Embryonic facial prominence (tissue), 1 donor: Measurements from ENCODE around the gene RPS6KC1.
"Not testable (repeated sequence)": the region's sequence is repeated elsewhere in the genome, so short reads cannot be mapped to it uniquely, and the experiment has no call there.

ENCODE experiments used
- DNase-seq: peaks from one replicate; pipeline ENCODE4 v3.0.0-alpha.2; 2016; ENCODE audit errors: extremely low spot score

The RPS6KC1 gene

DNA sequence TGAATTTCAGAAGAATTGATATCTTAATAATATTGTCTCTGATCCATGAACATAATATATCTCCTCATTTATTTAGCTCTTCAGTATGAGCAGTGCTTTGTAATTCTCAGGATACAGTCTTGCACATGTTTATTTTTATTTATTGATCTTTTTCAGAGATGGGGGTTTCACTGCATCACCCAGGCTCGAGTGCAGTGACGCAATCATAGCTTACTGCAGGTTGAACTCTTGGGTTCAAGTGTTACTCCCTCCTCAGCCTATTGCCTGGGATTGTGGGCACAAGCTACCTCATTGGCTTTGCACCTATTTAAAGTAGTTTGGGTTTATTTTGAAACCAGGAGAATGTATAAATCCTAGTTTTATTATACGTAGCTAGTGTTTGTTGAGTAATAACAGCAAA, 4.7 kb downstream of the RPS6KC1 start:
- DNase-seq = no peak

DNA sequence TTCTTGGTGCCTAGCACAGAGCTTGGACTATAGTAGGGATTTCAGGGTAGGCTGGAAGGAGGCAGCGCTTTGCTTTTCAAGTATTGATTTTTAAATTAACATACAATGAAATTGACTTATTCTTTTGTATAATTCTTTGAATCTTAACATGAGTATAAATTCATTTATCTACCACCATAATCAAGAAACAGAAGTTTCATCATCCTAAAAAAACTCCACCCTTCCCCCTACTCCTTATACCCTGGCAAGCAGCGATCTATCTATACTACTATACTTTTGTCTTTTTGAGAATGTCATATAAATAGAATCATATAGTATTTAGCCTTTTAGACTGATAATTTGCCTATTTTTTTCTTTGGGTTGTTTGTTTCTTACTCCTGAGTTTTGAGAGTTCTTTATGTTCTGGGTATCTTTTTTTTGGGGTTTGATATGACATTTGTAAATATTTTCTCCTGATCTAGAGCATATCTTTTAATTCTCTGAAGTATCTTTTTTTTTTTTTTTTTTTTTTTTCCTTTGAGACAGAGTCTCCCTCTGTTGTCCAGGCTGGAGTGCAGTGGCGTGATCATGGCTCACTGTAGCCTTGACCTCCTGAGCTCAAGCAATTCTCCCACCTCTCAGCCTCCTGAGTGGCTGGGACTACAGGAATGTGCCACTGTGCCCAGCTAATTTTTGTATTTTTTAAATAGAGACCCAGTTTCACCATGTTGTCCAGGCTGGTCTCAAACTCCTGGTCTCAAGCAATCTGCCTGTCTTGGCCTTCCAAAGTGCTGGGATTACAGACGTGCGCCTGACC, 6.4 kb downstream of the RPS6KC1 start:
- DNase-seq = no peak

DNA sequence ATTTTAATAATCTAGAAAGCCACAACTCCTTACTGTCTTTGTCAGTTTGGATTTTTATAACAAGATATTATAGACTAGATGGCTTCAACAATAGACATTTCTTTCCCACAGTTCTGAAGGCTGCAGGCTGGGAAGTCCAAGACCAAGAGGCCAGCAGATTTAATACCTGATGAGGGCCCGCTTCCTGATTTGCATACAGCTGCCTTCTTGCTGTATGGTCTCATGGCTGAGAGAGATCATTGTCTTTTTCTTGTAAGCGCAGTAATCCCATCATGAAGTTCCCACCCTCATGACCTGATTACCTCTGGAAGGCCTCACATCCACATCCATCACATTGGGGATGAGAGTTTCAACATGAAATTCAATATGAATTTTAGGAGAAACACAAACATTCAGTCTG, 9.8 kb downstream of the RPS6KC1 start:
- DNase-seq = no peak

DNA sequence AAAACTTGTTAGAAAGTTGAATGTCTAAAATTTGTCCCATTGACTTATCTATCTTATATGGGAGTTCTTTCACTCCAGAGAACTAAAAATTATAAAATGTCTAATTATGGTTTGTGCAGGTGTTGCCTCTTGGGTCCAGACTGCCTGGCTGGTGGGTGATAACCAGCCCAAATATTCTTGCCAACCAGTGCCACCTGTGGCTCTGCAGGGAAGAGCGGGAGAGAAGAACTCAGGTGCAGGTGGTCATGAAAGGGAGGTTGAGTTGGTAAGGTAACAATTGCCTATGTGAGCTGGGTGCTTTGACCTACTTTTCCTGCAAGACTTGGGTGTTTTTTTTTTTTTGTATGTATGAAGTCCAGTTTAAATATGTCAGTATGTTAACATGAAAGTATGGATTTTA, 10.2 kb downstream of the RPS6KC1 start:
- DNase-seq = no peak

DNA sequence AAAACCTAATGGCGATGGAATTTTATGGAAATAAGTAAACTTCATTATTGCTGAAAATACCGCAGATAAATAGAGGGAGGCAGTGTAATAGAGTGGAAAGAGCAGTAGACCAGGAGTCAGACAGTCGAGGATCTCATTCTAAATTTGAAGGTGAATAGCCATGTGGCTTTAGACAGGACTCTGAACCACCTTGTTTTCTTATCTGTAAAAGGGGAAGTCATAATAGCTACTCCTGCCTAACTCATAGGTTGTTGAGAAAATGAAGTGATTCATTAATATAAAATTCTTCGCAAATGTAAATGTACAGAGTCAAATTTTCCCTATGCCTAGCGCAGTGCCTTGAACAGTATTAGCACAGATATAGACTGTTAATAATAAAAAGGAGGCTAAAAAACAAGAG, 14.8 kb downstream of the RPS6KC1 start:
- DNase-seq = no peak

DNA sequence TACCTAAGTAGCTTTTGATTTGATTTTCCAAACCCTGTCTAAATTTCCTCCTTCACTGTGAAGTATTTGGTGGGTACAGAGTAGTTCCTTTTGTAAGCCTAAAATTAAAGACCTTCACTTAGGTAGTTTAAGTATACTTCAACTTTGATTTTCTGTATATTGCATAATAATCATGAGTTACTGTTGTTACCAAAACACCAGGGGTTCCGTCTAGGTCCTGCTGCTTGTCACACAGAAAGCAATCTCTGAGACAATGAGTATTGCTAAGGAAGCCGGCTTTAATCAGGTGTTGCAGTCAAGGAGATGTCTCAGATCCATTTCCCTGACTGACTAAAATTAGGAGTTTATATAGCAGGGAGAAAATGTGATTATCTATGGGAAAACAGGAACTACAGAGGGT, 15.3 kb downstream of the RPS6KC1 start:
- no peak for DNase-seq

DNA sequence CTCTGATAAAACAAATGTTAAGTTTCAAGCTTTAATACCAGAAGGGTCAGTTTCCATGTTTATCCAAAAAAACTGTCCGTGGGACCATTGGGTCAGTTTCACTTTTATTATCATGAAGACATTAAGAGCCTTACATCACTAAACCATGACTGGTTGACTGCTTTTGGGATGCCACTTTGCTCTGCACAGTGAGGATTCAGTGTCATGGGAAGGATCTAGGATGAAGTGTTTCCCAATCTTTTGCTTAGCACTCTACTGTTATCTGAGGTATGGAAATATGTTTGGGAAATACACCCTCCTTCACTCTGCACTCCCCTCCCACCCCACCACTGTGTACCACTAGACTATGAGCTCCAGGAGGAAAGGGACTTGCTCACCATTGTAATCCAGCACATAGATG, 16.3 kb downstream of the RPS6KC1 start:
- DNase-seq = no peak

DNA sequence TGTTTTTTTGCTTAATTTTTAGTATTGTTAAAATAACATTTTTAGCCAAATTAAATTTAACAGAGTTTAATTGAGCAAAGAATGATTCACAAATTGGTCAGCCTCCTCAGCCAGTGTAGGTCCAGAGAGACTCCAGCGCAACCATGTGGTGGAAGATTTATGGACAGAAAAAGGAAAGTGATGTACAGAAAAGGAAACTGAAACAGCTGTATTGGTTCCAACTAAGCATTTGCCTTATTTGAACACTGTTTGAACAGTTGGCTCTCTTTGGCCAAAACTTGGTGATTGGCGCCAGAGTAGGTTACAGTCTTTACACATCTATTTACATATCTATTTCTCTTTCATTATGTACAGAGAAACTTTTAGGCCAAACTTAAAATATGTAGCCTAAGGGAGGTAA, 19.4 kb downstream of the RPS6KC1 start:
- no peak for DNase-seq

DNA sequence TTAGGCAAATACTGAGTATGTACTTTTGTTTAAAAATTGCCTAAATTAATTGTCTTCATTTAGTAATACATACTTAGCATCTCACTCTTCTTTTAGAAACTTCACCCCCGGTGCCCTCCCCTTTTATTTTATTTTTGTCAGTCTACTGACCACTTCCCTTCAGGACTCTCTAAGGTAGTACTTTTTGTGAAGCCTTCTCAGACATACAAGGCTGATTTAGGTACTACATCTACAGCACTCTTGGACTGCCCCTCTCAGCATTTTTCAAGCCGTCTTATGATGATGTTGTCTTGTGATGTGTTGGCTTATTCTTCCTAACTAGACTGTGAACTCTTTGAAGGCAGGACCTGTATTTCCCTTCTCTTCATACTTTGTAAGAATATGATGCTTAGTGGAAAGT, 24.7 kb downstream of the RPS6KC1 start:
- DNase-seq = no peak

DNA sequence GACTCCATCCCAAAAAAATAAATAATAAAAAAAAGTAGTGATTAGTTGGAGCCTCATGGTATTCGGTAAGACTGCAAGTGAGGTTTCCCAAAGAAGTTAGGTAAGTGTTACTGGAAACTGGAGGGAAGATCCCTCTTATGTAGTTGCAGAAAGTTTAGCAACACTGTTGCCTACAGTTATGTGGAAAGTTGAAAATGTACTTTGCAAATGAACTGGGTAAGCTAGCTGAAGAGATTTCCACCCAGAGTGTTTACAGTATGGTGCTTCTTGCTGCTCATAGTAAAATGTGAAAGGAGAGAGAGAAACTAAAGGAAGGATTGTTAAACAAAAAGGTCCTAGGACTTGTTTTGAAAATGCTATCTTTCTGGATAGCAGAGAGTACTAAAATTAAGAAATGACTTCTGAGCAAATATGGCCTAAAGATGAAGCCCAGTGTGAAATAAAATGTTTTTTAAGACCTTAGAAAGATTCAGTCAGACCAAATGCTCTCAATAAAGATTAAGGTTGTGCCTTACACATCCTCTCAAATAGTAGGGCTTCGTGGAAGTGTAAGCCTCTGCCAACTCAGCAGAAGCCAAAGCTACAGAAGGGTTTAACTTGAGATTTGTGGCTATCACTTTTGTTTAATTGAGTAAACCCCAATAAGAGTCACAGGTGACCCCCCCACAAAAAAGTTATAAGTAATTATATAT, 31.5 kb downstream of the RPS6KC1 start:
- no peak for DNase-seq

DNA sequence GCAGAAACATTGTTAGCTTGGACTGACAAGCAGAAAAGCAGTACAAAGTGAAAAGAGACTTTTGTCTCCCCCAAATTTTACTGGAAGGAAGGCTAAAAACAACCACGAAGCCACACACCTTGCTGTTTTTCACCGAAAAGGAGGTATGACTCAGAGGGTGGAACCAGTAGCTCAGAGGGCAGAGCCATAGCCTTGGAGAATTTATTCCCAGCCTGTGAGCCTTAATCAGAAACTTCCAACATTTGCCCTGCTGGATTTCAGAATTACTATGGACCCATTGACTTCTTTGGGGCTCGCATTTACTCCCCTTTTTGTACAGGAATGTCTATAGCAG, 32.0 kb downstream of the RPS6KC1 start:
- no peak for DNase-seq

DNA sequence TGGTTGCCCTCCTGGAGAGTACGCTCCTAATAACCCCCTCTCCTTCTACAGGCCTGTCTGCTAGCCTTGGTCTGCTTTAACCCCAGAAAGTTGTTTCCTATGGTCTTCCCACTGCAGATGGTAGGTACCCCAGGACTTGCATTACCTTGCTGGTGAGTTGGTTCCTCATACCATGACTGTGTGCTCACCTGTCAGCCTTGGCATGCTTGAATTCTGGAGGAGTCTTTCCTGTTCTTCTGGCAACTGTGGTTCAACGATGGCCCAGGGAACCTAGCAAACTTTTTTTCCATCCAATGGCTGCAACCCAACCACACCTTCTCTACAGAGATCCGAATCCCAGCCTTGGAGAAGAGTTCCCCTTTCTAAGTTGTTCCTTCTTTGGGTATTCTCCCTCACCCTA, 36.9 kb downstream of the RPS6KC1 start:
- DNase-seq = no peak

DNA sequence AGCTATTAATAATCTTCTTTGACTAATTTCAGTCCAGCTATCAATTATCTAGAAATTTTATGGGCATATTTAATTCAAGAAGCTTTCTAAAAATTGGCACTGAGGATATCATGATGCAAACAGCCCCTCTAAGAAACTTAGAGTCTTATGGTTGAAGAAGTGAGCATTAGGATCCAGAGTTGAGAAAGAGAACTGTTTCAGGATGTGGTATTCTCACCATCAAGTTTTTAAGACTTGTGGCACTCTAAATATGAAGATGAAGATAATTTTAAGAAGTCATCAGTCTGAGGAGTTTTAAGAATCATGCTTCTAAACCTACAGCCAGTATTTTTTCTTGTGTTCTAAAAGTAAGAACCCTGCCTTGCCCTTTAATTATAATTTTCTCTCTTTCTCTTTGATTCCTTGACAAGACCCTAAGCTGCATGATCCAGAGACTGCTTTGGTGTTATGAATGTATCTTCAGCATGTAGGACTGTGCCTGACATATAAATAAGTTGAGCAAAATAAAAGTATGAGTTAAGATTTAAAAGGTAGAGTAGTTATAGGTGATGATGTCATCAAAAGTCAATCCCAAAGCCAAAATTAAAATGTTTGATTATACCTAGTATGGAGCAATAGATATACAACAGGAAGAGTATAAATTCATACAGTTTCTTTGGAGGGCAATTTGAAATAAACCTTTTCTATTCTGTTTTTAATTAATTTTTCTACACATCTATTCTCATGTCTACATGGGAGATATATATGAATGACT, 39.1 kb downstream of the RPS6KC1 start:
- DNase-seq = no peak

DNA sequence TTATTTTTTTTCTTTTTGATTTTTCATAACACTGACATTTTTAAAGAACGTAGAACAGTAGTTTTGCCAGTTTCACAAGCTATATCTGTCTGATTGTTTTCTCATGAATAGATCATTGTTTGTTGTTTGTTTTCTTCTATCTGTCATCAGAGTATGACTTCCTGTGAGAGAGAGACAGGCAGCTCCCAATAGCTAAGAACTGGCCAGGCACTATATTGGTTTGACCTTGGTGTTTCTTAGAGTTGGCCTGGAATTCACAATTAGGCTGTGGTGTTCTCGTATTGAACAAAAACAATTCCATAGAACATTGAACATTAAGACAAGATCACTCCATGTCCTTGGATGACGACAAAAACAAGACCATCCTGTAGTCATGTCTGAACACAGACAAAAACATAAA, 43.4 kb downstream of the RPS6KC1 start:
- no peak for DNase-seq

DNA sequence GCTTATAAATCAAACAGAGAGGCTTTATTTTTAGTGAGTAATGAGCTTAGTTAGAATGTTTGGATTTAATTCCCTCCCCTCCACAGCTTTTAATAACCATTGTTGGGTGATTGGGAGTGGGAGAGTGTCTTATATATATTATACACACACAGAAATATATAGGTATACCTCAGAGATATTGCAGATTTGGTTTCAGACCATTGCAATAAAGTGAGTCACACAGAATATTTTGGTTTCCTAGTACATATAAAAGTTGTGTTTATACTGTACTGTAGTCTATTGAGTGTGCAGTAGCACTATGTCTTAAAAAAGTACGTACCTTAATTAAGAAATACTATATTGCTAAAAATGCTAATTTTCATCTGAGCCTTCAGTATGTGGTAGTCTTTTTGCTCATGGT, 44.4 kb downstream of the RPS6KC1 start:
- DNase-seq = no peak

DNA sequence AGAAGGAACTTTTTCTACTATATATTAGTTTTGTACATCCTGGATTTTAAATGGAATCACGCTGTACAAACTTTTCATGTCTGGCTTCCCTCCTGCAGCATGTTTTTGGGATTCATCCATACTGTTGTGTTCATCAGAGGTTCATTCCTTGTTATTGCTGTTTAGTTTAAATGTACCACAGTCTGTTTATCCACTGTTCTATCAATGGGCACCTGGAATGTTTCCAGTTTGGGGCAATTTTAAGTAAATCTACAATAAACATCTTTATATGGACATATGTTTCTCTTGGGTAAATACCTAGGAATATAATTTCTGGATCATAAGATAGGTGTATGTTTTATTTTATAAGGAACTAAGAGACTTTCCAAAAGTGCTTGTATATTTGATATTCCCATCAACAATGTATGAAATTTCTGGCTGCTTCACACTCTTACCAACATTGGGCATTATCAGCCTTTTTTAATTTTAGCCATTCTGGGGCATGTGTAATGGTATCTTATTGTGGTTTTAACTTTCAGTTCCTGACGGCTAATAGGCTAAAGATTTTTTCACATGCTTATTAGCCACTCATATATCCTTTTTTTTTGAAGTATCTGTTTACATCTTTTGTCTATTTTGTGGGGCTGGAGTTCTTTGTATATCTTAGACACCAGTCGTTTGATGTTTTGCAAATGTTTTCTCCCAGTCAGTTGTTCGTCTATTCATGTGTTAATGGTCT, 48.8 kb downstream of the RPS6KC1 start:
- no peak for DNase-seq

DNA sequence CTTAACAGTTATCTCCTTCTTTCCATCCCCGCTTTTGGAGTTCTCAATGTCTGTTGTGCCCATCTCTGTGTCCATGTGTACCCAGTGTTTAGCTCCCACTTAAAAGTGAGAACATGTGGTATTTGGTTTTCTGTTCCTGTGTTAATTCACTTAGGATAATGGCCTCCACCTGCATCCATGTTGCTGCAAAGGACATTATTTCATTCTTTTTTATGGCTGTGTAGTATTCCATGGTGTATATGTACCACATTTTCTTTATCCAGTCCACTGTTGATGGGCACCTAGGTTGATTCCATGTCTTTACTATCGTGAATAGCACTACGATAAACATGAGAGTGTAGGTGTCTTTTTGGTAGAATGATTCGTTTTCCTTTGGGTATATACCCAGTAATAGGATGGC, 49.5 kb downstream of the RPS6KC1 start:
- DNase-seq = not testable (repeated sequence)

DNA sequence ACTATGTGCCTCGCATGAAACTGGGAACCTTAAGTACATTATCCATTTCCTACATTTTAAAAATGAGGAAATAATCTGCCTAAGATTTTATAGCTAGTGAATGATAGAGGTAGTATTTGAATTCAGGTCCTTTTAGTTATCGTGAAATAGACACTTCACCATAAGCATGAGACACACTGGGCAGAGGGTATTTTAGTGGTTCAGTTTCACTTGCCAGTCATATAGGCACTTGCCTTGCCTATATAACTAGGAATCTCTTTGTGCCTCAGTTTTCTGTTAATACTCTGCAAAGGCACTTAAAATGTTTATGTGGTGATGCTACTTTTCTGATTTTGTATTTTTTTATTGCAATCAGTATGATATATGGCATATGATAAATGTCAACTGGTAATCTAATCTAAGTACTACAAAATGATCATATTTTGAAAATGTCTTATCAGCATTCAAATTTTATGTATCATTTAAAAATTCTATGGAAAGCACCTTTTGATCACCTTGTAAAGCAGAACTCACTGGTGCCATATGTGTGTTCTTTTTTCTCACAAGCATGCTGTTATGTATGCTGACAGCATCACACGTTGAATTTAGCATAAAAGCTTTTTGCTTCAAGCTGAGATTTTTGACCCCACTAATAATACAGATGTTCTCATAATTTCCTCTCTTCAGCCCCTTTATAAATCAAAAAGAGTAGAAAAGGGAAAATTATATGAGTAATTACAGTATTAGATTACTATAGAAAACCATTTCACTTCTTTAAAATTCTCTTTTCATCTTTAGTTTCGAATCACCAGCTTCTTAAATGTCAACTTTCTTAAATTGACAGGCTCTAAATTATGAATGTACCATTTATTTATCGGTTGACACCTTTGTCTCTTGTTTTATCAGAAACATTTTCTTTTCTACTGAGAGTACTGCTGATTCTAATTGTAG, 52.6 kb downstream of the RPS6KC1 start:
- DNase-seq = no peak

DNA sequence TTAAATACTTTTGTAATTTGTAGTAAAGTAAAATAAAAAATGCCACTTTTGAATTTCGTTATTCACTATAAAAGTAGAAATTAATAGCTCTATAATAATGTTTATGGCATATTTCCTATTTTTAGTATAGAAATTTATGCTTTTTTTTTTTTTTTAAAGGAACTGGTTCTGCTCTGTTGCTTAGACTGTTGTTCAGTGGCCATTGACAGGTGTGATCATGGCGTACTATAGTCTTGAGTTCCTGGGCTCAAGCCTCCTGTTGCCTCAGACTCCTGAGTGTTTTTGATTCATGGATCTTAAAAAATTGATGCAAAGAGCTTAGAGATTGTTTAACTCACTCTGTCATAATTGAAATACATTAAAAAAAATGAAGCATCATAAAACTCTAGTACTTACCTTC, 53.6 kb downstream of the RPS6KC1 start:
- DNase-seq = no peak

DNA sequence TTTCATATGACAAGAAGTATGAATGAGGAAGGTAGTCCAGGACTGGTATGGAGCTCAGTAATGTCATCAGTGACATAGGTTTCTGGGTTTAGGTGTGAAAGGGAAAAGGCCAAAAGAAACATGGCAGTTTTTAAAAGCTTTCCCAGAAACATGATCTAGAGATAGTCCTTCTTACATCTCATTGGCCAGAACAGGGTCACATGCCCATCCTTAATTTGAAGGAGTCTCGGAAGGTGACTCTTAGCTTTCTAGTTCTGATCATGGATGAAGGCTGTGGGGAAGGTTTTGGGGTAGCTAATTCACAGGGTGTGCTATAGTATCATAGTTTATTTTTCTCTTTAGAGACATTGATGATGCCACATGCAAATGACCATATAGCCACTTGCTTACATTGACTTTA, 55.3 kb downstream of the RPS6KC1 start:
- no peak for DNase-seq

DNA sequence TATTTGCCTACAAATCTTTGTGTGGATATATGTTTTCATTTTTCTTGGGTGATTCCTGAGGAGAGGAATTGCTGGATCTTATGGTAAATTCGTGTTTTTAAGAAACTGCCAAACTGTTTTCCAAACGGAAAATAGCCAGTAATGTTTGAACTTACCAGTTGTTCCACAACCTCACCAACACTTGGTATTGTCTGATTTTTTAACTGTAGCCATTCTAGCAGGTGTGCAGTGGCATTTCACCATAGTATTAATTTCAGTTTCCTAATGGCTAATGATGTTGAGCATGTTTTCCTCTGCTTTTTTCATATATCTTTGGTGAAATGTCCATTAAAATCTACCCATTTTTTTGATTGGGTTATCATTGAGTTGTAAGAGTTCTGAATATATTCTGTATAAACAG, 56.6 kb downstream of the RPS6KC1 start:
- DNase-seq = no peak
